B cell (primary cell): Measurements from ENCODE around the gene STON1. TPM values are rescaled to one million over a fixed set of nuclear protein-coding genes. Genes with fewer than 3 reads are reported as not detected.

Experiments used
- ATAC-seq: fragments of 200-7000 bp; cut with Tn5 transposase; one replicate; pipeline ENCODE4 v1.10.0; 2021; ENCODE audit warnings: low read depth, mild to moderate bottlenecking, moderate number of reproducible peaks, moderate library complexity
- CTCF ChIA-PET: fragments of 350-600 bp; sonication (Branson Sonifier 250); formaldehyde crosslinking; loops from one replicate; lab custom pipeline; 2021; ENCODE audit warnings: antibody characterized with exemption, inconsistent platforms; lab: Charles Lee
- POLR2A ChIA-PET: fragments of 350-600 bp; sonication (Branson Sonifier 250); formaldehyde crosslinking; loops from one replicate; lab custom pipeline; 2021; ENCODE audit warnings: antibody characterized with exemption; lab: Charles Lee
- DNase-seq: peaks from one replicate; pipeline ENCODE4 v3.0.0; 2013
- H2AFZ ChIP-seq: 2 replicates; pipeline ENCODE4 v1.6.1; 2012; ENCODE audit warnings: mild to moderate bottlenecking, low read depth, low read length; ENCODE audit not compliant: insufficient read depth, poor library complexity, severe bottlenecking
- H3K27ac ChIP-seq, 2 donors: 1 replicate in 1 of 2; 2 replicates in 1 of 2; pipeline ENCODE4 v1.5.1; 2012 to 2013; ENCODE audit warnings: low read length in 2 of 2, mild to moderate bottlenecking in 2 of 2, moderate library complexity in 1 of 2
- H3K27me3 ChIP-seq, 4 experiments: fragments of 200-600 bp in 1 of 4; sonication (generic) in 1 of 4; replicated peaks in 1 of 4; 1 replicate in 2 of 4; 2 replicates in 2 of 4; pipeline versions ENCODE4 v1.6.1 to v1.7.0; 2013 to 2016; ENCODE audit warnings: low read length in 3 of 4, mild to moderate bottlenecking in 2 of 4, mixed read lengths in 1 of 4, moderate library complexity in 1 of 4; ENCODE audit not compliant: insufficient read depth in 4 of 4, control insufficient read depth in 3 of 4; ENCODE audit errors: control extremely low read depth in 1 of 4
- H3K36me3 ChIP-seq, 2 experiments: replicated peaks in 1 of 2; 1 replicate in 1 of 2; 2 replicates in 1 of 2; pipeline versions ENCODE4 v1.6.1 to v1.7.1; 2013; ENCODE audit warnings: low read length in 1 of 2; ENCODE audit not compliant: insufficient read depth in 2 of 2, control insufficient read depth in 1 of 2; ENCODE audit errors: control extremely low read depth in 1 of 2, extremely low read depth in 1 of 2
- H3K4me1 ChIP-seq, 2 donors: fragments of 200-600 bp in 1 of 2; sonication (generic) in 1 of 2; 1 replicate in 1 of 2; 2 replicates in 1 of 2; pipeline versions ENCODE4 v1.5.1 to v1.6.1; 2013 to 2017; ENCODE audit warnings: low read length in 2 of 2; ENCODE audit not compliant: control insufficient read depth in 2 of 2, insufficient read depth in 2 of 2
- H3K4me2 ChIP-seq: replicated peaks from 2 replicates; pipeline ENCODE3; 2012; ENCODE audit warnings: mild to moderate bottlenecking, low read depth, low read length; ENCODE audit not compliant: poor library complexity, severe bottlenecking
- H3K4me3 ChIP-seq, 5 experiments: fragments of 200-600 bp in 1 of 5; sonication (generic) in 1 of 5; 1 replicate in 3 of 5; 2 replicates in 2 of 5; pipeline versions ENCODE4 v1.5.1 to v1.7.0; 2011 to 2016; ENCODE audit warnings: low read length in 4 of 5, mild to moderate bottlenecking in 4 of 5, low read depth in 2 of 5, control low read depth in 1 of 5, moderate library complexity in 1 of 5; ENCODE audit not compliant: insufficient read depth in 1 of 5; ENCODE audit errors: control extremely low read depth in 1 of 5, extremely low read depth in 1 of 5
- H3K79me2 ChIP-seq: fragments of 200-600 bp; sonication (generic); one replicate; pipeline ENCODE4 v1.6.0; 2016; ENCODE audit warnings: low read length; ENCODE audit not compliant: control insufficient read depth, insufficient read depth
- H3K9ac ChIP-seq: fragments of 200-600 bp; sonication (generic); 2 replicates; pipeline ENCODE4 v1.6.1; 2017; ENCODE audit warnings: mild to moderate bottlenecking, low read length, moderate library complexity
- H3K9me3 ChIP-seq, 3 donors: one replicate each; pipeline versions ENCODE4 v1.6.1 to v1.7.1; 2013; ENCODE audit warnings: low read length in 2 of 3; ENCODE audit not compliant: control insufficient read depth in 2 of 3, insufficient read depth in 1 of 3; ENCODE audit errors: control extremely low read depth in 1 of 3
- H4K20me1 ChIP-seq: 2 replicates; pipeline ENCODE4 v1.6.0; 2012; ENCODE audit warnings: mild to moderate bottlenecking, low read length; ENCODE audit not compliant: insufficient read depth, control insufficient read depth, poor library complexity, severe bottlenecking
- H3K27ac Mint-ChIP-seq: one replicate; pipeline ENCODE4 v1.8.0; 2021; ENCODE audit warnings: mixed read lengths
- H3K27me3 Mint-ChIP-seq: one replicate; pipeline ENCODE4 v1.8.0; 2021; ENCODE audit warnings: mixed read lengths
- H3K4me1 Mint-ChIP-seq: one replicate; pipeline ENCODE4 v1.8.0; 2021; ENCODE audit warnings: mixed read lengths
- H3K4me3 Mint-ChIP-seq: one replicate; pipeline ENCODE4 v1.8.0; 2021; ENCODE audit warnings: mixed read lengths
- H3K9me3 Mint-ChIP-seq: one replicate; pipeline ENCODE4 v1.8.0; 2022; ENCODE audit warnings: mixed read lengths; ENCODE audit not compliant: insufficient read depth
- EZH2 ChIP-seq: IDR thresholded peaks from 2 replicates; pipeline ENCODE4 v1.6.1; 2012; ENCODE audit warnings: borderline replicate concordance, low read depth, mild to moderate bottlenecking, moderate library complexity, low read length; ENCODE audit not compliant: insufficient read depth, poor library complexity, severe bottlenecking
- WGBS: methylation state at CpG from one replicate; pipeline ENCODE4 v1.1.5; 2013; ENCODE audit warnings: missing lambda C conversion rate; ENCODE audit not compliant: insufficient coverage; 5-methylcytosine and 5-hydroxymethylcytosine counted together
- intact Hi-C: fragments of 100-400 bp; cut with micrococcal nuclease; formaldehyde crosslinking; loops from one replicate; pipeline ENCODE4 v1.10.0; 2022
- polyA plus RNA-seq: library from polyadenylated mRNA; depleted of rRNA; stranded (reverse); fragments of >200 nt; gene quantifications from 2 replicates; pipeline ENCODE4 v1.2.3, GENCODE V29; 2012
- total RNA-seq, 2 donors: library from RNA; stranded (reverse); fragments of 120-200 nt in 1 of 2; gene quantifications; 1 replicate in 1 of 2; 2 replicates in 1 of 2; pipeline versions ENCODE4 v1.2.3 to v1.2.4, GENCODE V29; 2013 to 2022
- TF ChIP-seq, protein P1 (sequence below): fragments of 200-600 bp; IDR thresholded peaks from one replicate; pipeline ENCODE4 v1.8.0; 2022; ENCODE audit warnings: antibody characterized with exemption, mild to moderate bottlenecking

Gene STON1
- total and polyA plus RNA-seq, 2 donors (not counting 1 experiment from before 2014, with no cell fraction given) = 0.46 to 2.0 TPM

DNA sequence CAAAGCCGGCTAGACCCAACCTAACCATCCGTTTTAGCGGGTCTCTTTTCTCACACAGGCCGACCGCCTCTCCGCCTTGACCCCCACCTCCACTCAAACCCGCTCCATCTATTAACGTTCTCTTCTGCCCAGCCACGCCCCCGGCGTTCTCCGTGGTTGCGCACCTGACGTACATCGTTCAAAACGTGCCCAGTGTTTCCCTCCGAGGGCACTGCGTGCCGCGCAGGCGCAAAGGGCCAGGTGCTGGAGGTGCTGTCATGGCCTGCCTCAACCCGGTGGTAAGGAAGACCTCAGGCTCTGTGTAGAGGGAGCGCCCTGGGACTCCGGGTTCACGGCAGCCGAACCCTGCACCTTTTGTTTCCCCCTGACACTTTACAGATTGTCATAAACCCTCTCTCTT, 87.7 kb downstream of the STON1 start, which contains the start of gene GTF2A1L:
TSS of gene GTF2A1L (plus strand) at position 239 of the 400 bp plus-strand sequence. CDS start at position 258, 19 bp downstream.
- Histone ChIP-seq H3K4me3 (no peak within 1 kb of the TSS), H3K36me3 (no peaks in the 10 kb centered on the region), H3K4me2 (no peak within 1 kb of the TSS), H3K9ac (no peak within 1 kb of the TSS), H3K27me3 (peaks cover 0 to 3% (median 0%) of the 10 kb centered on the region in 4 experiments), H3K79me2 (no peaks in the 10 kb centered on the region), H3K4me1 (no peaks in the 10 kb centered on the region), H3K27ac (no peak within 1 kb of the TSS), H2AFZ (no peak within 1 kb of the TSS), H3K9me3 (peaks cover 0 to 6% (median 0%) of the 10 kb centered on the region in 3 donors), H4K20me1 (no peaks in the 10 kb centered on the region)
- CTCF ChIA-PET = no interaction called here
- Mint-ChIP-seq H3K27ac (no peak within 1 kb of the TSS), H3K27me3 (peaks cover 12% of the 10 kb centered on the region), H3K4me3 (no peak within 1 kb of the TSS), H3K9me3 (no peaks in the 10 kb centered on the region), H3K4me1 (no peaks in the 10 kb centered on the region)
- DNase-seq = no peak
- no peak for ATAC-seq
- intact Hi-C loops = no loop called here
- 72% methylated on average over 22 of the region's 26 CpGs for WGBS
- TF ChIP-seq, protein P1, sequence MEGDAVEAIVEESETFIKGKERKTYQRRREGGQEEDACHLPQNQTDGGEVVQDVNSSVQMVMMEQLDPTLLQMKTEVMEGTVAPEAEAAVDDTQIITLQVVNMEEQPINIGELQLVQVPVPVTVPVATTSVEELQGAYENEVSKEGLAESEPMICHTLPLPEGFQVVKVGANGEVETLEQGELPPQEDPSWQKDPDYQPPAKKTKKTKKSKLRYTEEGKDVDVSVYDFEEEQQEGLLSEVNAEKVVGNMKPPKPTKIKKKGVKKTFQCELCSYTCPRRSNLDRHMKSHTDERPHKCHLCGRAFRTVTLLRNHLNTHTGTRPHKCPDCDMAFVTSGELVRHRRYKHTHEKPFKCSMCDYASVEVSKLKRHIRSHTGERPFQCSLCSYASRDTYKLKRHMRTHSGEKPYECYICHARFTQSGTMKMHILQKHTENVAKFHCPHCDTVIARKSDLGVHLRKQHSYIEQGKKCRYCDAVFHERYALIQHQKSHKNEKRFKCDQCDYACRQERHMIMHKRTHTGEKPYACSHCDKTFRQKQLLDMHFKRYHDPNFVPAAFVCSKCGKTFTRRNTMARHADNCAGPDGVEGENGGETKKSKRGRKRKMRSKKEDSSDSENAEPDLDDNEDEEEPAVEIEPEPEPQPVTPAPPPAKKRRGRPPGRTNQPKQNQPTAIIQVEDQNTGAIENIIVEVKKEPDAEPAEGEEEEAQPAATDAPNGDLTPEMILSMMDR = no peak
- TF ChIP-seq EZH2 = no peak
- POLR2A ChIA-PET = no interaction called here

DNA sequence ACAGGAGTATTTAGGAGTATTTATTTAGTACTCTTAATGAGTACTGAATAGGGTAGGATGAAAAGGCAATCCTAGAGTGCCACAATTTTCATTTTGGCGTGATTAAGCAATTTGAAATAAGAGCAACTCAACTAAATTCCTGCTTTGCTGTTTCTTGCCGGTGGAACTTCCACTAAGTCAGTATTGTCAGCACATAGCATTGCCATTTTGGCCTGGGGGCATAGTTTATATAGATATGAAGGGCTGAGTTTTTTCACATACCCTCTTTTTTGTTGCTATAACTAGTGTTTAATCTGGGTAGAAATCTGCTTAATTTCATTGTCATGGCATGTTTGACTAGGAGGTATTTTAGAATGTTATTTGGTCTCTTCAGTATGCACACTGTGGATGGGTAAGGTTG, 89.6 kb downstream of the STON1 start:
- ATAC-seq = no peak
- H3K9me3 Mint-ChIP-seq = no peaks in the 10 kb centered on the region
- WGBS = no CpG with 5 or more reads among the region's 2 CpGs
- no peak overlapping the region for H3K4me2 ChIP-seq
- TF ChIP-seq, protein P1 = no peak
- no peak for TF ChIP-seq EZH2
- no peak overlapping the region for H3K9ac ChIP-seq
- no peaks in the 10 kb centered on the region for H3K4me1 ChIP-seq
- H3K27ac Mint-ChIP-seq = no peak overlapping the region
- H3K4me3 Mint-ChIP-seq = no peak overlapping the region
- peaks cover 0 to 6% (median 0%) of the 10 kb centered on the region in 3 donors for H3K9me3 ChIP-seq
- no peak overlapping the region for H3K27ac ChIP-seq
- POLR2A ChIA-PET = no interaction called here
- no peak overlapping the region for H3K4me3 ChIP-seq
- no peaks in the 10 kb centered on the region for H3K79me2 ChIP-seq
- H4K20me1 ChIP-seq = no peaks in the 10 kb centered on the region
- peaks cover 0 to 3% (median 0%) of the 10 kb centered on the region in 4 experiments for H3K27me3 ChIP-seq
- H3K36me3 ChIP-seq = no peaks in the 10 kb centered on the region
- peaks cover 7% of the 10 kb centered on the region for H3K27me3 Mint-ChIP-seq
- intact Hi-C loops = no loop called here
- DNase-seq = no peak
- CTCF ChIA-PET = no interaction called here
- H2AFZ ChIP-seq = no peak overlapping the region
- H3K4me1 Mint-ChIP-seq = no peaks in the 10 kb centered on the region
